ENCODE measurements around the gene DUSP8.

DUSP8 gene

GRCh38 chr11:1569251-1569780, 2.8 kb downstream of the DUSP8 start:
- TF ChIP-seq TAF1 (IDR thresholded peaks at IDR 0.05; ENCODE audit: borderline replicate concordance, low read depth, low read length), result no peak
- no peak for TF ChIP-seq POLR2AphosphoS5 (IDR thresholded peaks at IDR 0.05; ENCODE audit: low read depth, low read length)
- no peak for TF ChIP-seq POLR2A (IDR thresholded peaks at IDR 0.05; ENCODE audit: low read depth, low read length)
- DNase-seq (ENCODE audit: insufficient read length) (no peak), FAIRE-seq (no peak)

DNA sequence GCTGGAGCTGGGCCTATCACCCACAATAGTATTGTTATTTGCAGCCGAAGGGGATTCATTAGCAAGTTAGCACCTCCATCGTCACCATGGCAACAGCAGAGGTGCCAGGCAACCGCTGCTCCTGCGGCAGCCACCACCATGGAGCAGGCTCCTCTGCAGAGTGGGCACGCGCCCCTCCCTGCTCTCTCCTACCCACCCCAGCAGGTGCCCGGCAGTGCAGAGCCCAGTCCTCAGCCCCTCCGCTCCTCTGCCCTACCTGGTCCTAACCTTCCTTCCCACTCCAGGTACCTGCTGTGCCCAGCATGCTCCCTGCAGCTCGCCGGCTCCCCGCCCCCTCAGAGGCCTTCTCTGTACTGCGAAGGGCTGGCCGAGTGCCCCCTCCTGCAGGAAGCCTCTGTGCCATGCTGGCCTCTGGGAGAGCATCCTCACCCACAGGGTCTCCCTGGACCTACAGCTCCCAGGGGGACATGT, 3.6 kb downstream of the DUSP8 start:
- FAIRE-seq (no peak), DNase-seq (ENCODE audit: insufficient read length) (no peak)

DNA sequence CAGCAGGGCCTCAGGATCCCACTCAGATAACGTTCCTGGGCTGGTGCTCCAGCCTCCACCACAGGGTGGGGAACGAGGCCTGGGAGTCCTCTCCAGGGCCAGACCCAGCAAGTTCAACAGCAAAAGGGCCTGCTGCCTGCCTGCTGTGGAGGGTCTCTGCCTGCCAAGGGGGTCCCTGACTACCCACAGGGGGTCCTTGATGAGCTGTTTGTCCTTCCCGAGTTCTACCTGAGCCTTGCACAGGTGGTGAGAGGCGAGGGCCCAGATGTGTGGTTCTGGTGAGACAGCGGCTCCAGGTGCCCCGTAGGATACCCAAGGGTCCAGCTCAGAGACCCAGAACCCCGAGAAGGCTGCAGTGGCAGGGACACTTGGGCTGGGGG, 4.4 kb downstream of the DUSP8 start:
- DNase-seq (ENCODE audit: insufficient read length) (no peak), FAIRE-seq (no peak)
- TF ChIP-seq TAF1 (IDR thresholded peaks at IDR 0.05; ENCODE audit: borderline replicate concordance, low read depth, low read length), result no peak
- TF ChIP-seq POLR2A (IDR thresholded peaks at IDR 0.05; ENCODE audit: low read depth, low read length), result no peak

More for the DNA sequence above, 3.6 kb downstream of the DUSP8 start:
- TF ChIP-seq POLR2AphosphoS5 (IDR thresholded peaks at IDR 0.05; ENCODE audit: low read depth, low read length) (no peak), POLR2A (IDR thresholded peaks at IDR 0.05; ENCODE audit: low read depth, low read length) (no peak), TAF1 (IDR thresholded peaks at IDR 0.05; ENCODE audit: borderline replicate concordance, low read depth, low read length) (no peak)

DNA sequence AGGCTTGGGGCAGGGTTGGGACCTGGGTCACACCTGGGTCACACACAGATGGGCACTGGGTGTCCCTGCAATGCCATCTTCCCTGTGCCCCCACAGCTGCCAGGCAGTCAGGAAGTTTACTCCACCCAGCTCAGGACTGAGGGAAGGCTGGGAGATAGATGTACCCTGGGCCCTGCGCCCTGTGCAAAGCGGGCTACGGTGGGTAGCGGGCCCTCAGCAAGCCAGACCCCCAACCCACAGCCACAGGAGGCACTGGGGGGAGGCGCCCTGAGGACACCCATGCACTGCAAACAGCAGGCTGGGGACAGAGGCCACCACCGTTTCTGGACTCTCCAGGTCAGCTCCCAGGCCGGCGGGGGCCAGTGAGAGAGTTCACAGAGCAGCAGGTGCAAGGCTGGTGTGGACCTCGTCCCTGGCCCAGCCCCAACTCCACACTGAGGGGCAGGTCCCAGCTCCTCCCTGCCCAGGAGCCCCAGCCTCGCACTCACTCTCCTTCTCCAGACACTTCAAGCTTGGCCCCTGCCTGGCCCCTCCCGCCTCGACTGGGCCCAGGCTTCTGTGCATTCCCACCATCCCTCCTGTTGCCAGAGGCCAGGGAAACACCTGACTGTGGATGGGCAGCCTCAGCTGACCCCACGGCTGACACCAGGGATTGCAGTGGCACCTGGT, 4.9 kb downstream of the DUSP8 start:
- DNase-seq (ENCODE audit: insufficient read length), result no peak
- no peak for FAIRE-seq
- no peak for TF ChIP-seq TAF1 (IDR thresholded peaks at IDR 0.05; ENCODE audit: borderline replicate concordance, low read depth, low read length)
- TF ChIP-seq POLR2A (IDR thresholded peaks at IDR 0.05; ENCODE audit: low read depth, low read length), result no peak
- no peak for TF ChIP-seq POLR2AphosphoS5 (IDR thresholded peaks at IDR 0.05; ENCODE audit: low read depth, low read length)

DNA sequence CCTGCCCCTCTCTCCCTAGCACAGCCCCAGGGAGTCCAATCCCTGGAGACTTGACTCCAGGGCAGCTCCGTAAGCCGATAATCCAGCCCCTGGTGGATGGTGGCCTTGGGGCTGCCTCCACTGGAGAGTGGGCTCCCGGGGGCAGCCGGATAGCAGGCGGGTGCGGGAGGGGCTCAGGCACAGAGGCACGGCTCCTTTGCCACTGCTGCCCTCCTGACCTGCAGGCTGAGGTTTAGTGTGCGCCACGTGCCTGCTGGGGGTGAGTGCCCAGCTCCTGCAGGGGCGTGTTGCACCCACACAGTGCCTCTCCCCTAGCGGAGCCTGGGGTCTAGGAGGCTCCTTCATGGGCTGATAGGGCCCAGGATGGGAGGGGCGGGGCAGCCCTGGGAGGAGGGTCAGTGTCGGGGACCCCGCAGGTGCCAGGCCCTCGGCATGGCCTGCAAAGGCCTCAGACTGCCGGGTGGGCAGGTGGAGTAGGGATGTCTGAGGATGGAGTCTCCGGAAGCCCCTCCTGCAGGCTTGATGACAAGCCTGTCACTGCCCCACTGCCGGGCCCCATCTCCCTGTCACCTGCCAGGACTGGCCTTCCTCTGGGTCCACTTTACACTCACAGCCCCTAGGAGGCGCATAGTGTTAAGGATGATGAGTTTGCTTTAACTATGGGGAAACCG, 5.6 kb downstream of the DUSP8 start:
- TF ChIP-seq POLR2AphosphoS5 (IDR thresholded peaks at IDR 0.05; ENCODE audit: low read depth, low read length) (no peak), POLR2A (IDR thresholded peaks at IDR 0.05; ENCODE audit: low read depth, low read length) (no peak)
- DNase-seq (ENCODE audit: insufficient read length), result peak; percentile 25
- no peak for FAIRE-seq

DNA sequence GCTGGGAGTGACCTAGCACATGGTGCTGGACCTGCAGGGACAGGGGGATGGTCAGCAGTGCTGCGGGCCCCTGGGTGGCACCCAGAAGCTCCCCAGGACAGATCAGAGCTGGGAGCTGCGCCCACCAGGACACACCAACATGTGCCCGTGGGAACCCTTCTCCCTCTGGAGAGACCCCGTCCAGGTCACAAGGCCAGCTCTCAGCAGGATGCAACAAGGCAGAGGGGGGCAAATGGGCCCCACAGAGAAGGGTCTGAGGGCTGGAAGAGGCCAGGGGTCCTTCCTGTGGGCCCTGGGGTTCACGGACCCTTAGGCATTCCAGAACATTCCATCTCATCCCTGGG, 6.2 kb downstream of the DUSP8 start:
- FAIRE-seq, result no peak
- no peak for TF ChIP-seq POLR2A (IDR thresholded peaks at IDR 0.05; ENCODE audit: low read depth, low read length)
- TF ChIP-seq POLR2AphosphoS5 (IDR thresholded peaks at IDR 0.05; ENCODE audit: low read depth, low read length), result no peak
- TF ChIP-seq TAF1 (IDR thresholded peaks at IDR 0.05; ENCODE audit: borderline replicate concordance, low read depth, low read length), result no peak
- DNase-seq (ENCODE audit: insufficient read length), result no peak

DNA sequence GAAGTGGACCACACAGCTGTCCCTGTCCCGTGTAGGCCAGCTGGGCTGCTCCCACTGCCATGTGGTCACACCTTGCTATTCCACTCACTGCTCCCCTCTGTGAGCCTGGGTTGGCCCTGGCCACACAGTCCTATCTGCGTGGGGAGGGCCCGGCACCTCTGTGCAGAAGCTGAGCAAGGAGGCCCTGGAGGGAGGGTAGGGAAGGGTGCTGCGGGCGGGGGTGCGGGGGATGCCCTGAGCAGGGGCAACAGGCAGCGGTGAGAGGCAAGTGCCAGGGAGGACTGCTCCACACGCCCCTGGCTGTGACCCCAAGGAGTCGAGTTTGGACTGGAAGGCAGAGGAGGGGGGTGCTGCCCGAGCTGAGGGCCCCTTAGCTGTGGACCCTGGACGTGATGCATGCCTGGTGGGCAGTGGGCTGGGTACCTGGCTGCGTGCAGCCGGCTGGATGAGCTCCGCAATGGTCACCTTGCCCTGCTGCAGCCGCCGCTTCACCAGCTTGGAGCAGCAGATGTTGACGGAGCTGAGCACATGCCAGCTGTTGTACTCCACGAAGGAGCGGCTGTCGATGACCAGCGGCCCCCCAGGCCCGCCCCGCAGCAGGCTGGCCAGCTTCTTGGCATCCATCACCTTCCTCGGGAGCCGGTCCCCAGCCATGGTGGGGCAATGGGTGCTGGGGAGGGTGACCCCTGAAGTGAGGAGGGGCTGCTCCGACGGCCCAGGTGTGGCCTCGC, 6.7 kb downstream of the DUSP8 start:
- DNase-seq (ENCODE audit: insufficient read length) (peak; percentile 23), FAIRE-seq (no peak)
- no peak for TF ChIP-seq POLR2A (IDR thresholded peaks at IDR 0.05; ENCODE audit: low read depth, low read length)
- no peak for TF ChIP-seq TAF1 (IDR thresholded peaks at IDR 0.05; ENCODE audit: borderline replicate concordance, low read depth, low read length)
- no peak for TF ChIP-seq POLR2AphosphoS5 (IDR thresholded peaks at IDR 0.05; ENCODE audit: low read depth, low read length)

DNA sequence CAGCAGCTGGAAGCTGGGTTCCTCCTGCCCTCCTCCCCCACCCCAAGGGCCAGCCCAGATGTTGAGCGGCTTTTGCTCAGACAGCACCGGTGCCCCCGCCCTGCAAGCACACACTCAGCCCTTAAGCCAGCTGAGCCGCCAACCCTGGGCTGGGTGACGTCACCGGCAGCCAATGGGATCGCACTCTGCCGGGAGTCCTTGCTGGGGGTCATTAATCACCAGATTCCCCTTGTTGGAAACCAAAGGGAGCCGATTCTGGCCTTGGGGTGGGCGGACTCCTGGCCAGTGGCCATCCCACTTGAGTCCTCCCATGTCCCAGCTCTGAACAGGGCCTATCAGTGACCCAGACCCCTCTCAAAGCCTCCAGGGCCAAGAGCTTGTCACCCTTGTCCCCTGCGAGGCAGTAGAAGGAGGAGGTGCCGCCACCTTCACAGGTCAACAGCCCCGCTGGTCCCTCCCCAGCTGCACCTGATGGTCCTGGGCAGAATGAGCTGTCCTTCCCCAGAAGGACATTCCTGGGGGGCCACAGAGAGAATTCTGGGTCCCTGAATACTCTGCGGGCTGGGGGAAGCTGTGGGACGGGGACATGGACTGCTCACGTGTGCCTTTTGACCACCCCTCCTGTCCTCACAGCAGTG, 7.4 kb downstream of the DUSP8 start:
- DNase-seq (ENCODE audit: insufficient read length) (no peak), FAIRE-seq (no peak)
- TF ChIP-seq TAF1 (IDR thresholded peaks at IDR 0.05; ENCODE audit: borderline replicate concordance, low read depth, low read length), result no peak
- TF ChIP-seq POLR2AphosphoS5 (IDR thresholded peaks at IDR 0.05; ENCODE audit: low read depth, low read length), result no peak
- no peak for TF ChIP-seq POLR2A (IDR thresholded peaks at IDR 0.05; ENCODE audit: low read depth, low read length)

DNA sequence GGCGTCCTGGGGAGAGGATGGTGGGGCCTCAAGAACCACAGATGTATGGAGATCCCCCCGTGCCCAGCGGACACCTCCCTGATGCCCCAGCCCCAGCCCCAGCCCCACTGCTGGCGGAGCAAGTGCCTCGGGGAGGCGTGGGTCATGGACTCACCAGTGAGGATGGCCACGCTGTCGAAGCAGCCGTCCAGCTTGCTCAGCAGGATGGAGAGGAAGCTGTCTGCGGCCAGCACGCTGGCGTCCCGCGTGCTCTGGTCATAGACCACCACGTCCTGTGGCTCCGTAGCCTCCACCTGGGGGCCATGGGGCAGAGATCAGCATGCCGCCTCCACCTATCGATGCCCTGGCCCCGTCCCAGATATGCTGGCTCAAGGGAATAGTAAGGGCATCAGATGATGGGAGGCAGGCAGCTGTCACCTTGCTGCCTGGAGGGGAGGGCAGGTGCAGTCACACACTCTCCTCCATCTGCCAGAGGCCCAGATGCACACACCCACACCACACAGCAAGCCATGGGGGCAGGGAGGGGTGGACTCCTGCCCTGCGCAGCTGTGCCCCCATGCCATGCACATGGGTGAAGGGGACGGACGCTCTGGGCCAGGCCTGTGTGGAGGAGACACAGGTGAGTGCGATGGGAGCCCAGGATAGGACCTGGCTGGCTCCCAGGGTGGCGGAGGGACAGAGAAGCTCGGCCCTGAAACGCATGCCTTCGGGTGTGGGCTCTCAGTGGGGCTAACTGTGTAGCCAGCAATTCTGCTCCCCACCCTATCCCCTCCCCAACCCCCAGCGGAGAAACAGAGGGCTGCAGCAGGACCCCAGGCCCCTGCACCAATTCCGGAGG, 8.2 kb downstream of the DUSP8 start:
- TF ChIP-seq POLR2A (IDR thresholded peaks at IDR 0.05; ENCODE audit: low read depth, low read length) (no peak), TAF1 (IDR thresholded peaks at IDR 0.05; ENCODE audit: borderline replicate concordance, low read depth, low read length) (no peak), POLR2AphosphoS5 (IDR thresholded peaks at IDR 0.05; ENCODE audit: low read depth, low read length) (no peak)
- DNase-seq (ENCODE audit: insufficient read length) (peak; percentile 26), FAIRE-seq (no peak)

DNA sequence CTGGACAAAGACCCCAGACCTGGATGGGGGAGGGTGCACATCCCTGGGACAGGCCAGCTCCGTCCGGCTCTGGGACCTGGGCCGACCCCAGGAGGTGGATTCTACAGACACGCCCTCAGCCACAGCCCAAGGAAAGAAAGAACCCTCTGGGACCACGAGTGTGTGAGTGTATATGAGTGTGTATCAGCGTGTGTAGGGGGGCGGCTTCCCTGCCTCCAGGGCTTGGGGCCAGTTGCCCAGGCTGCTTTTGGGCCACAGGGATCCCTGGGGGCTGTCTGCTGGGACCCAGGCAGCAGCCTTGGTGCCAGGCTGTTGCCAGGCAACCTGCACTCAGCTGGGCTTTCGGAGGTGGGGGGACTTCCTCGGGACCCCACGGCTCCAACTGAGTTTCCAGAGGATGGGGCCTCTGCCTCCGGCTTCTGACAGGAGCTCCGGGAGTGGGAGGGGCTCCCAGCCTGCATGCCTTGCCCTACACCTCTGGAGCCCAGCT, 8.9 kb downstream of the DUSP8 start:
- TF ChIP-seq TAF1 (IDR thresholded peaks at IDR 0.05; ENCODE audit: borderline replicate concordance, low read depth, low read length), result no peak
- no peak for TF ChIP-seq POLR2AphosphoS5 (IDR thresholded peaks at IDR 0.05; ENCODE audit: low read depth, low read length)
- no peak for TF ChIP-seq POLR2A (IDR thresholded peaks at IDR 0.05; ENCODE audit: low read depth, low read length)
- FAIRE-seq, result no peak
- DNase-seq (ENCODE audit: insufficient read length), result no peak

All from GM12892 (cell line).